Ishikawa (cell line): ENCODE data around the gene GAREM1.

Source experiments
- CEBPB ChIP-seq: IDR thresholded peaks from 2 replicates; pipeline ENCODE4 v1.6.1; 2012
- CREB1 ChIP-seq: IDR thresholded peaks from 2 replicates; pipeline ENCODE4 v1.6.1; 2012; ENCODE audit warnings: low read depth
- EGR1 ChIP-seq: IDR thresholded peaks from 2 replicates; pipeline ENCODE4 v1.6.1; 2012
- EP300 ChIP-seq: IDR thresholded peaks from 2 replicates; pipeline ENCODE4 v1.6.1; 2012; ENCODE audit warnings: borderline replicate concordance
- FOXM1 ChIP-seq: IDR thresholded peaks from 2 replicates; pipeline ENCODE4 v1.6.1; 2012; ENCODE audit warnings: low read depth, borderline replicate concordance
- MAX ChIP-seq: IDR thresholded peaks from 2 replicates; pipeline ENCODE4 v1.6.1; 2012
- NFIC ChIP-seq: IDR thresholded peaks from 2 replicates; pipeline ENCODE4 v1.6.1; 2012
- RAD21 ChIP-seq: IDR thresholded peaks from 2 replicates; pipeline ENCODE4 v1.6.1; 2012; ENCODE audit warnings: low read depth
- REST ChIP-seq: IDR thresholded peaks from 2 replicates; pipeline ENCODE4 v1.6.1; 2012; ENCODE audit warnings: low read depth, mild to moderate bottlenecking
- TAF1 ChIP-seq: IDR thresholded peaks from 2 replicates; pipeline ENCODE4 v1.6.1; 2012; ENCODE audit warnings: low read depth, mild to moderate bottlenecking
- TCF12 ChIP-seq: IDR thresholded peaks from 2 replicates; pipeline ENCODE4 v1.6.1; 2012; ENCODE audit warnings: low read depth
- TEAD4 ChIP-seq: IDR thresholded peaks from 2 replicates; pipeline ENCODE4 v1.6.1; 2012
- YY1 ChIP-seq: IDR thresholded peaks from 2 replicates; pipeline ENCODE4 v1.6.1; 2012; ENCODE audit warnings: low read depth
- ZBTB7A ChIP-seq: IDR thresholded peaks from 2 replicates; pipeline ENCODE4 v1.6.1; 2012; ENCODE audit warnings: low read depth
- TF ChIP-seq, protein P1 (sequence below): IDR thresholded peaks from 2 replicates; pipeline ENCODE4 v1.6.1; 2012

GAREM1 gene

DNA sequence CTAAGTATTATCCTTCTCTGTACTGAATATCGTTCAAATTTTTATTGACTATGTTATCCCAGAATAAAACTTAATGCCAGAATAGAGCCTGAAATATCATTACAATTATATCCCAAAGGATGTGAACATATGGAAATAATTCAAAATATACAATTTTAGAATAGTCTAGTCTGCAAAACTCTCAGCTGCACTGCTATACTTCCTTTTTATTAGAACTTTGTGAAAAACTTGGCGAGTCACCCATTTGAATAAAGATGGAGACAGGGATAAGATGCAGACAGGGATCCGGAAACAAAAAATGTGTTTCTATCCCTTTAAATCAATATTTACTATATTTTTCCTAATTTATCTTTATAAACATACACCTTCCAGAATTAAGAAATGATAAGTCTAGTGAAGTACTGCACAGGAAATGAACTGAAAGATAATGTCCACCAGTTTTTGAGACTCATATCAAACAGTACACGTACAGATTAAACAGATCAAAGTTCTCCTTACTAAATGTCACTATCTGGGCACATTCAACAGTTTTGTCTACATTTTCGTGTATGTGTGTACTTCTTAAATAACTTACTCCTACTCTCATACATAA lies 173.0 kb downstream of the GAREM1 start:
- TF ChIP-seq RAD21 = no peak
- no peak for TF ChIP-seq EGR1
- no peak for TF ChIP-seq REST
- TF ChIP-seq CEBPB = no peak
- no peak for TF ChIP-seq CREB1
- TF ChIP-seq, protein P1, sequence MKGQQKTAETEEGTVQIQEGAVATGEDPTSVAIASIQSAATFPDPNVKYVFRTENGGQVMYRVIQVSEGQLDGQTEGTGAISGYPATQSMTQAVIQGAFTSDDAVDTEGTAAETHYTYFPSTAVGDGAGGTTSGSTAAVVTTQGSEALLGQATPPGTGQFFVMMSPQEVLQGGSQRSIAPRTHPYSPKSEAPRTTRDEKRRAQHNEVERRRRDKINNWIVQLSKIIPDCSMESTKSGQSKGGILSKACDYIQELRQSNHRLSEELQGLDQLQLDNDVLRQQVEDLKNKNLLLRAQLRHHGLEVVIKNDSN = no peak

DNA sequence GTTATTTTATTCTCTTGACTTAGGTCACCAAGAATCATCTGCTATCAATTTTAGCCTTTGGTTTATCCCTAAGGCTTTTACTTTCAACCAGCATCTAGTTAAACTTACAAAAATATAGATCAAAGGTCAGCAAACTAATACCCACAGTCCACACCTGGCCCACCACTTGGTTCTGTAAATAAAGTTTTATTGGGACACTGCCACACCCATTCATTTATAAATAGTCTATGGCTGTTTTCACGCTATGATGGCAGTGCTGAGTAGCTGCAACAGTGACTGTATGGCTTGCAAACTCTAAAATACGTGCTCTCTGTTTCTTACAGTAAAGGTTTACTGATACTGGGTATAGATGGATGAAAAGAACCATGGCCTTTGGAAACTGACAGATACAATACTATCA lies 173.8 kb downstream of the GAREM1 start:
- TF ChIP-seq EP300 = no peak
- TF ChIP-seq TEAD4 = no peak
- TF ChIP-seq FOXM1 = no peak
- TF ChIP-seq CEBPB = no peak
- TF ChIP-seq NFIC = no peak
- no peak for TF ChIP-seq REST
- no peak for TF ChIP-seq TCF12
- no peak for TF ChIP-seq CREB1

DNA sequence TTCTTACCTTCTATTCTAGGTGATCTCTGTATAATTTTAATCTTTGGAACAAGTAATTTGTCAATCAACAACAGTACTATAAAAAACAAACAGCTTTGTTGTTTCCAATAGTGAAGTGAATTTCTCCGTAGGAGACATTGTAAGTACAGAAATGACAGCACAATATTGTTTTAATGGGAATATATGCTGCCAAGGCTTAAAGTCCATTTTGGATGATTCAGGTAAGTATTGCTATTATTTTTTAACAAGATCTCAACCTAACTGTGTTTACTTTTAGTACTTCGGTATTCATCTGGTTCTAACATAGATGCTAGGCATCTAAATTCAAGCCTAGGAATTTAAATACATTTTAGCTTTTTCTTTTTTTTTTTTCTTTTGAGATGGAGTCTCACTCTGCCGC lies 175.1 kb downstream of the GAREM1 start:
- no peak for TF ChIP-seq FOXM1
- no peak for TF ChIP-seq TCF12
- TF ChIP-seq, protein P1 = no peak
- TF ChIP-seq TEAD4 = no peak
- TF ChIP-seq CEBPB = no peak
- TF ChIP-seq TAF1 = no peak
- TF ChIP-seq YY1 = no peak
- no peak for TF ChIP-seq REST
- no peak for TF ChIP-seq RAD21
- TF ChIP-seq EP300 = no peak
- no peak for TF ChIP-seq ZBTB7A
- TF ChIP-seq CREB1 = no peak
- TF ChIP-seq NFIC = no peak
- TF ChIP-seq EGR1 = no peak
- no peak for TF ChIP-seq MAX

GRCh38 chr18:32293107-32293506 lies 177.6 kb downstream of the GAREM1 start:
- no peak for TF ChIP-seq REST
- TF ChIP-seq, protein P1 = no peak
- TF ChIP-seq EP300 = no peak
- no peak for TF ChIP-seq EGR1
- TF ChIP-seq RAD21 = no peak
- no peak for TF ChIP-seq TCF12
- TF ChIP-seq TEAD4 = no peak
- no peak for TF ChIP-seq CREB1
- TF ChIP-seq CEBPB = no peak
- no peak for TF ChIP-seq TAF1
- no peak for TF ChIP-seq NFIC
- no peak for TF ChIP-seq YY1
- no peak for TF ChIP-seq FOXM1
